Endothelial cell of umbilical vein (primary cell): Measurements from ENCODE around the gene WARS2. TPM values are rescaled to one million over a fixed set of nuclear protein-coding genes. Genes with fewer than 3 reads are reported as not detected.
A peak's percentile ranks its signal among the peaks of the same experiment; 100 is the strongest.

Experiments used
- BruUV-seq: library from RNA; stranded (reverse); fragments of 400-500 nt; replicated peaks from 2 replicates; lab custom pipeline; 2021; lab: Mats Ljungman, UMichigan
- CTCF ChIA-PET: fragments of 300-600, 350-600 bp; sonication (Branson Sonifier 250); formaldehyde crosslinking; loops from one replicate; lab custom pipeline; 2021; ENCODE audit warnings: antibody characterized with exemption, inconsistent platforms; lab: Charles Lee
- POLR2A ChIA-PET: fragments of 300-600, 350-600 bp; sonication (Branson Sonifier 250); formaldehyde crosslinking; loops from one replicate; lab custom pipeline; 2021; ENCODE audit warnings: antibody characterized with exemption, inconsistent platforms; lab: Charles Lee
- DNase-seq: peaks from one replicate; pipeline ENCODE4 v3.0.0-alpha.2; 2011; ENCODE audit warnings: low read depth, low spot score
- FAIRE-seq: peaks from 2 replicates; lab custom pipeline; 2011; peaks lifted over from hg19 to GRCh38; lab: Jason Lieb, UNC
- H2AFZ ChIP-seq: 2 replicates; pipeline ENCODE4 v1.6.0; 2012; ENCODE audit warnings: low read depth, low read length, control low read depth, inconsistent platforms
- H3K27ac ChIP-seq: 2 replicates; pipeline ENCODE4 v1.5.1; 2011; ENCODE audit warnings: low read depth, mild to moderate bottlenecking, control low read depth, low read length, moderate library complexity; ENCODE audit not compliant: insufficient read depth
- H3K27me3 ChIP-seq, 2 experiments: 2 replicates each; pipeline versions ENCODE4 v1.6.0 to v1.6.1; 2011; ENCODE audit warnings: low read length in 2 of 2, mixed read lengths in 1 of 2; ENCODE audit not compliant: control insufficient read depth in 2 of 2, insufficient read depth in 2 of 2
- H3K36me3 ChIP-seq, 2 experiments: 2 replicates in 1 of 2; 3 replicates in 1 of 2; pipeline ENCODE4 v1.5.1; 2011; ENCODE audit warnings: low read length in 2 of 2, mild to moderate bottlenecking in 1 of 2, moderate library complexity in 1 of 2; ENCODE audit not compliant: control insufficient read depth in 2 of 2, insufficient read depth in 2 of 2; ENCODE audit errors: extremely low read depth in 1 of 2
- H3K4me1 ChIP-seq: 3 replicates; pipeline ENCODE4 v1.5.1; 2011; ENCODE audit warnings: mild to moderate bottlenecking, low read length; ENCODE audit not compliant: control insufficient read depth, insufficient read depth; ENCODE audit errors: extremely low read depth
- H3K4me2 ChIP-seq: 2 replicates; pipeline ENCODE4 v1.6.1; 2011; ENCODE audit warnings: low read length, control low read depth, mixed read lengths; ENCODE audit not compliant: insufficient read depth
- H3K4me3 ChIP-seq, 3 experiments: fragments of 200-600 bp in 1 of 3; sonication (generic), shearing (Covaris generic) in 1 of 3; replicated peaks in 1 of 3; 2 replicates each; pipeline ENCODE4 v1.5.1; 2011 to 2016; ENCODE audit warnings: control low read depth in 3 of 3, low read length in 3 of 3, mild to moderate bottlenecking in 2 of 3, inconsistent platforms in 1 of 3, low read depth in 1 of 3, moderate library complexity in 1 of 3; ENCODE audit not compliant: insufficient read depth in 1 of 3
- H3K79me2 ChIP-seq: 2 replicates; pipeline ENCODE4 v1.6.0; 2012; ENCODE audit warnings: low read length, inconsistent platforms; ENCODE audit not compliant: control insufficient read depth, insufficient read depth
- H3K9ac ChIP-seq: replicated peaks from 2 replicates; pipeline ENCODE3; 2011; ENCODE audit warnings: low read length, control low read depth; ENCODE audit not compliant: insufficient read depth; ENCODE audit errors: extremely low read depth
- H3K9me1 ChIP-seq: replicated peaks from 3 replicates; pipeline ENCODE4 v1.6.0; 2011; ENCODE audit warnings: mild to moderate bottlenecking, low read length; ENCODE audit not compliant: control insufficient read depth, insufficient read depth; ENCODE audit errors: extremely low read depth
- H3K9me3 ChIP-seq: replicated peaks from 2 replicates; pipeline ENCODE4 v1.5.1; 2012; ENCODE audit warnings: low read length, inconsistent platforms; ENCODE audit not compliant: control insufficient read depth, insufficient read depth
- H4K20me1 ChIP-seq: replicated peaks from 2 replicates; pipeline ENCODE3; 2011; ENCODE audit warnings: mild to moderate bottlenecking, low read length; ENCODE audit not compliant: control insufficient read depth, insufficient read depth; ENCODE audit errors: extremely low read depth
- CTCF ChIP-seq, 2 donors: IDR thresholded peaks; 1 replicate in 1 of 2; 2 replicates in 1 of 2; pipeline ENCODE4 v1.5.1; 2011; ENCODE audit warnings: low read length in 2 of 2, mild to moderate bottlenecking in 2 of 2, moderate library complexity in 2 of 2, control low read depth in 1 of 2, inconsistent platforms in 1 of 2, low read depth in 1 of 2; ENCODE audit not compliant: insufficient read depth in 1 of 2; ENCODE audit errors: extremely low read depth in 1 of 2
- EZH2 ChIP-seq: IDR thresholded peaks from 2 replicates; pipeline ENCODE4 v1.6.1; 2012; ENCODE audit warnings: borderline replicate concordance, low read depth, mild to moderate bottlenecking, moderate library complexity, low read length, inconsistent platforms; ENCODE audit not compliant: severe bottlenecking
- FOS ChIP-seq: IDR thresholded peaks from 2 replicates; pipeline ENCODE4 v1.6.1; 2011; ENCODE audit warnings: mild to moderate bottlenecking, low read length, moderate library complexity, borderline replicate concordance; ENCODE audit not compliant: insufficient read depth
- GATA2 ChIP-seq: IDR thresholded peaks from 2 replicates; pipeline ENCODE4 v1.7.0; 2011; ENCODE audit warnings: low read depth, mild to moderate bottlenecking, moderate library complexity, mixed read lengths, low read length; ENCODE audit not compliant: insufficient read length, insufficient read depth
- JUN ChIP-seq: IDR thresholded peaks from 2 replicates; pipeline ENCODE4 v1.6.1; 2011; ENCODE audit warnings: borderline replicate concordance, low read depth; ENCODE audit not compliant: insufficient read length, insufficient read depth
- MYC ChIP-seq: IDR thresholded peaks from one replicate; pipeline ENCODE4 v1.6.1; 2011; ENCODE audit warnings: mild to moderate bottlenecking, low read depth, low read length
- POLR2A ChIP-seq: IDR thresholded peaks from 2 replicates; pipeline ENCODE4 v1.6.1; 2012; ENCODE audit warnings: low read depth, mild to moderate bottlenecking, control low read depth, low read length
- POLR2AphosphoS5 ChIP-seq: IDR thresholded peaks from 2 replicates; pipeline ENCODE4 v1.6.1; 2012; ENCODE audit warnings: low read depth, mild to moderate bottlenecking, control low read depth, low read length, moderate library complexity; ENCODE audit not compliant: insufficient read depth
- dilution Hi-C: fragments of 300-500 bp; cut with MboI; formaldehyde crosslinking; loops from one replicate; pipeline ENCODE4 v1.15.0; 2019; ENCODE audit warnings: low sequenced_read_pairs; ENCODE audit not compliant: extremely low pct_ligation_motif_present
- intact Hi-C: fragments of 100-400 bp; cut with micrococcal nuclease; formaldehyde crosslinking; loops from one replicate; pipeline ENCODE4 v1.10.0; 2022
- polyA plus RNA-seq, 4 experiments: library from polyadenylated mRNA; depleted of rRNA in 3 of 4; stranded (reverse) in 3 of 4; unstranded in 1 of 4; fragments of >200 nt; gene quantifications; 2 replicates each; pipeline versions ENCODE4 v1.2.1 to v1.2.3, GENCODE V29; 2011 to 2012; ENCODE audit warnings: missing spikeins in 1 of 4
- total RNA-seq: library from RNA; stranded (reverse); gene quantifications from 2 replicates; pipeline ENCODE4 v1.2.3, GENCODE V29; 2021
- TF ChIP-seq, protein P1 (sequence below): IDR thresholded peaks from 2 replicates; pipeline ENCODE4 v1.6.1; 2011; ENCODE audit not compliant: insufficient read depth, insufficient read length

WARS2 gene
- total and polyA plus RNA-seq, 2 donors (not counting 3 experiments of a cell fraction or from before 2014, with no cell fraction given) = 5.9 to 11.8 TPM

GRCh38 chr1:119160409-119160808 lies 20.0 kb upstream of the WARS2 start:
- ChIA-PET POLR2A (no interaction called here), CTCF (interaction anchor here (1.2 to 1.4 kb wide), 2 partner anchors 12 to 115 kb away, joined by 3 read pairs; no protein-coding TSS in a partner anchor)
- H3K4me2 ChIP-seq = no peak overlapping the region
- no peak for FAIRE-seq
- H3K79me2 ChIP-seq = no peaks in the 10 kb centered on the region
- peaks cover 0 to 2% of the 10 kb centered on the region in 2 experiments for H3K36me3 ChIP-seq
- no peaks in the 10 kb centered on the region for H3K9me1 ChIP-seq
- BruUV-seq = no TSS peak
- no peak overlapping the region for H3K4me3 ChIP-seq
- H3K9ac ChIP-seq = no peak overlapping the region
- TF ChIP-seq POLR2A (no peak), JUN (no peak), EZH2 (no peak), GATA2 (no peak), CTCF (IDR thresholded peaks at IDR 0.05; ENCODE audit: extremely low read depth in 1 of 2, insufficient read depth in 1 of 2, low read depth in 1 of 2, low read length in 2 of 2) (no peak), FOS (no peak), POLR2AphosphoS5 (no peak), MYC (no peak)
- TF ChIP-seq, protein P1, sequence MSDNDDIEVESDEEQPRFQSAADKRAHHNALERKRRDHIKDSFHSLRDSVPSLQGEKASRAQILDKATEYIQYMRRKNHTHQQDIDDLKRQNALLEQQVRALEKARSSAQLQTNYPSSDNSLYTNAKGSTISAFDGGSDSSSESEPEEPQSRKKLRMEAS = no peak
- no peaks in the 10 kb centered on the region for H3K27me3 ChIP-seq
- no peaks in the 10 kb centered on the region for H4K20me1 ChIP-seq
- DNase-seq = no peak
- intact Hi-C loops (loop anchor here (2.0 kb wide), 1 partner anchor 20 kb away; the partner anchor contains the start of gene WARS2), dilution Hi-C loops (no loop called here)
- no peaks in the 10 kb centered on the region for H3K9me3 ChIP-seq
- peaks cover 2% of the 10 kb centered on the region for H3K4me1 ChIP-seq
- H3K27ac ChIP-seq = peak overlapping the region; percentile 29
- no peak overlapping the region for H2AFZ ChIP-seq
